ENCODE data around the gene RAF1. TPM values are rescaled to one million over a fixed set of nuclear protein-coding genes. Genes with fewer than 3 reads are reported as not detected.
A peak's percentile ranks its signal among the peaks of the same experiment; 100 is the strongest.
"Not testable (repeated sequence)": the region's sequence is repeated elsewhere in the genome, so short reads cannot be mapped to it uniquely, and the experiment has no call there.

RAF1 gene
- total and polyA plus RNA-seq, 4 donors, result 41.4 to 182 (median 80.5) TPM

- Histone ChIP-seq H3K9ac (ENCODE audit: insufficient read depth in 1 of 2, low read length in 2 of 2) (no peak overlapping the region), H3K27me3 (ENCODE audit: control insufficient read depth in 3 of 3, insufficient read depth in 3 of 3, low read length in 2 of 3) (no peaks in the 10 kb centered on the region), H3K9me3 (ENCODE audit: control insufficient read depth in 4 of 4, insufficient read depth in 3 of 4, low read length in 3 of 4) (no peaks in the 10 kb centered on the region), H3K36me3 (ENCODE audit: control insufficient read depth in 4 of 4, insufficient read depth in 4 of 4, low read length in 4 of 4) (peaks cover 0 to 1% (median 0%) of the 10 kb centered on the region in 4 donors), H3K27ac (ENCODE audit: low read depth in 1 of 2, low read length in 1 of 2) (peak overlapping the region in 1 of 2 donors; percentile 74), H3K4me3 (no peak overlapping the region), H3K4me1 (ENCODE audit: control insufficient read depth in 5 of 5, insufficient read depth in 5 of 5, low read length in 5 of 5) (peaks cover 4 to 22% (median 10%) of the 10 kb centered on the region in 5 donors)
- DNase-seq, result no peak
- 0% methylated on average over 1 of the region's 1 CpG for WGBS, 2 donors
- no peak for ATAC-seq (ENCODE audit: insufficient read depth, low FRiP score)
- no peak for TF ChIP-seq CTCF (IDR thresholded peaks at IDR 0.05; ENCODE audit: control extremely low read depth, extremely low read depth)
Measured at GRCh38 chr3:12643724-12644123, 20.2 kb downstream of the RAF1 start.

- no peak overlapping the region for H3K9ac ChIP-seq (ENCODE audit: insufficient read depth in 1 of 2, low read length in 2 of 2)
- H3K27me3 ChIP-seq (ENCODE audit: control insufficient read depth in 3 of 3, insufficient read depth in 3 of 3, low read length in 2 of 3), result no peaks in the 10 kb centered on the region
- no peaks in the 10 kb centered on the region for H3K9me3 ChIP-seq (ENCODE audit: control insufficient read depth in 4 of 4, insufficient read depth in 3 of 4, low read length in 3 of 4)
- peaks cover 0 to 1% (median 0%) of the 10 kb centered on the region in 4 donors for H3K36me3 ChIP-seq (ENCODE audit: control insufficient read depth in 4 of 4, insufficient read depth in 4 of 4, low read length in 4 of 4)
- no peak for DNase-seq
- no peak for ATAC-seq (ENCODE audit: insufficient read depth, low FRiP score)
- no peak for TF ChIP-seq CTCF (IDR thresholded peaks at IDR 0.05; ENCODE audit: control extremely low read depth, extremely low read depth)
- H3K4me1 ChIP-seq (ENCODE audit: control insufficient read depth in 5 of 5, insufficient read depth in 5 of 5, low read length in 5 of 5), result peaks cover 10 to 24% (median 10%) of the 10 kb centered on the region in 5 donors
- H3K4me3 ChIP-seq, result no peak overlapping the region
- H3K27ac ChIP-seq (ENCODE audit: low read depth in 1 of 2, low read length in 1 of 2), result peak overlapping the region in 1 of 2 donors; percentile 64
Measured at GRCh38 chr3:12643010-12643380, 20.9 kb downstream of the RAF1 start.

- not testable (repeated sequence) for H3K27me3 ChIP-seq (ENCODE audit: control insufficient read depth in 3 of 3, insufficient read depth in 3 of 3, low read length in 2 of 3); ATAC-seq (ENCODE audit: insufficient read depth, low FRiP score); H3K4me3 ChIP-seq; H3K9me3 ChIP-seq (ENCODE audit: control insufficient read depth in 4 of 4, insufficient read depth in 3 of 4, low read length in 3 of 4); H3K36me3 ChIP-seq (ENCODE audit: control insufficient read depth in 4 of 4, insufficient read depth in 4 of 4, low read length in 4 of 4); H3K27ac ChIP-seq (ENCODE audit: low read depth in 1 of 2, low read length in 1 of 2); H3K9ac ChIP-seq (ENCODE audit: insufficient read depth in 1 of 2, low read length in 2 of 2); DNase-seq
- 94 to 97% methylated on average over 5 of the region's 5 CpGs for WGBS, 2 donors
- peaks cover 6 to 26% (median 10%) of the 10 kb centered on the region in 5 donors for H3K4me1 ChIP-seq (ENCODE audit: control insufficient read depth in 5 of 5, insufficient read depth in 5 of 5, low read length in 5 of 5)
Measured at GRCh38 chr3:12640853-12641252, 23.1 kb downstream of the RAF1 start.

GRCh38 chr3:12638105-12638504 is 25.8 kb downstream of the RAF1 start:
- no peaks in the 10 kb centered on the region for H3K27me3 ChIP-seq (ENCODE audit: control insufficient read depth in 3 of 3, insufficient read depth in 3 of 3, low read length in 2 of 3)
- TF ChIP-seq CTCF (IDR thresholded peaks at IDR 0.05; ENCODE audit: control extremely low read depth, extremely low read depth), result no peak
- H3K36me3 ChIP-seq (ENCODE audit: control insufficient read depth in 4 of 4, insufficient read depth in 4 of 4, low read length in 4 of 4), result peaks cover 0 to 6% (median 0%) of the 10 kb centered on the region in 4 donors
- H3K27ac ChIP-seq (ENCODE audit: low read depth in 1 of 2, low read length in 1 of 2), result peak overlapping the region in 1 of 2 donors; percentile 53
- H3K9ac ChIP-seq (ENCODE audit: insufficient read depth in 1 of 2, low read length in 2 of 2), result no peak overlapping the region
- WGBS, 2 donors, result 35 to 67% methylated on average over 1 of the region's 1 CpG
- no peak for ATAC-seq (ENCODE audit: insufficient read depth, low FRiP score)
- DNase-seq, result peak; percentile 27 to 85 (median 83)
- H3K4me1 ChIP-seq (ENCODE audit: control insufficient read depth in 5 of 5, insufficient read depth in 5 of 5, low read length in 5 of 5), result peaks cover 0 to 19% (median 9%) of the 10 kb centered on the region in 5 donors
- H3K4me3 ChIP-seq, result no peak overlapping the region
- no peaks in the 10 kb centered on the region for H3K9me3 ChIP-seq (ENCODE audit: control insufficient read depth in 4 of 4, insufficient read depth in 3 of 4, low read length in 3 of 4)
